Anterior cingulate cortex (tissue), 58 donors: Measurements from ENCODE around the gene CERS1.

Source experiments
- DNase-seq, 58 donors: peaks; one replicate each; lab custom pipeline; 2025; lab: John Stamatoyannopoulos, UW

The CERS1 gene

GRCh38 chr19:18860302-18860700 lies 35.7 kb downstream of the CERS1 start:
- no peak for DNase-seq

GRCh38 chr19:18859676-18860301 lies 36.2 kb downstream of the CERS1 start:
- peak in 8 of 58 donors; percentile 10 to 48 (median 22) for DNase-seq

GRCh38 chr19:18858906-18859646 lies 36.9 kb downstream of the CERS1 start:
- DNase-seq = no peak

- DNase-seq = no peak
These were observed 38.7 kb downstream of the CERS1 start for GRCh38 chr19:18857223-18857622.

GRCh38 chr19:18856385-18857126 lies 39.4 kb downstream of the CERS1 start:
- peak in 52 of 58 donors; percentile 13 to 89 (median 68) for DNase-seq

- DNase-seq = no peak
These were observed 40.1 kb downstream of the CERS1 start for GRCh38 chr19:18855647-18856384.

GRCh38 chr19:18854982-18855381 lies 41.0 kb downstream of the CERS1 start:
- DNase-seq = no peak

- peak in 1 of 58 donors; percentile 24 for DNase-seq
These were observed 42.1 kb downstream of the CERS1 start for GRCh38 chr19:18853755-18854427.

GRCh38 chr19:18852648-18853047 lies 43.3 kb downstream of the CERS1 start:
- no peak for DNase-seq

GRCh38 chr19:18851673-18852325 lies 44.2 kb downstream of the CERS1 start:
- DNase-seq = no peak

GRCh38 chr19:18850471-18851375 lies 45.2 kb downstream of the CERS1 start:
- DNase-seq = no peak

- DNase-seq = no peak
These were observed 46.0 kb downstream of the CERS1 start for GRCh38 chr19:18849838-18850400.

- DNase-seq = peak in 52 of 58 donors; percentile 15 to 86 (median 55)
These were observed 46.9 kb downstream of the CERS1 start for GRCh38 chr19:18848878-18849661.

- DNase-seq = no peak
These were observed 48.2 kb downstream of the CERS1 start for GRCh38 chr19:18847549-18848463.

- DNase-seq = peak in 52 of 58 donors; percentile 9 to 86 (median 58)
These were observed 49.0 kb downstream of the CERS1 start for GRCh38 chr19:18846862-18847548.

- DNase-seq = no peak
These were observed 50.0 kb downstream of the CERS1 start for GRCh38 chr19:18845961-18846360.
